IMR-90 (cell line): ENCODE data around the gene IFNG. TPM values are rescaled to one million over a fixed set of nuclear protein-coding genes. Genes with fewer than 3 reads are reported as not detected.

Experiments used
- ATAC-seq: fragments of 200-7000 bp; cut with Tn5 transposase; 2 replicates; pipeline ENCODE4 v1.9.1; 2020; ENCODE audit warnings: low read depth, mild to moderate bottlenecking, moderate library complexity
- BruUV-seq: library from RNA; stranded (reverse); fragments of 400-500 nt; replicated peaks from 2 replicates; lab custom pipeline; 2021; lab: Mats Ljungman, UMichigan
- CTCF ChIA-PET: fragments of 300-600 bp; formaldehyde crosslinking; extraction: SDS; loops from one replicate; lab custom pipeline; 2021; ENCODE audit warnings: antibody characterized with exemption; lab: Yijun Ruan, JAX
- POLR2A ChIA-PET: fragments of 300-600 bp; sonication (Branson Sonifier 250); formaldehyde crosslinking; loops from one replicate; lab custom pipeline; 2022; ENCODE audit warnings: antibody characterized with exemption; ENCODE audit not compliant: unreplicated experiment; lab: Charles Lee
- DNase-seq: peaks from one replicate; pipeline ENCODE4 v3.0.0; 2013
- H2AFZ ChIP-seq: replicated peaks from 2 replicates; pipeline ENCODE3; 2013; ENCODE audit warnings: low read length, mild to moderate bottlenecking; ENCODE audit not compliant: poor library complexity
- H2AK5ac ChIP-seq: 2 replicates; pipeline ENCODE4 v1.6.1; 2013; ENCODE audit warnings: low read depth, low read length, inconsistent platforms
- H2AK9ac ChIP-seq: replicated peaks from 2 replicates; pipeline ENCODE3; 2013; ENCODE audit warnings: mild to moderate bottlenecking, low read depth, low read length, moderate library complexity; ENCODE audit not compliant: poor library complexity
- H2BK120ac ChIP-seq: 2 replicates; pipeline ENCODE4 v1.6.1; 2013; ENCODE audit warnings: low read depth, low read length, inconsistent platforms
- H2BK15ac ChIP-seq: 3 replicates; pipeline ENCODE4 v1.6.1; 2013; ENCODE audit warnings: low read depth, low read length, inconsistent platforms
- H2BK20ac ChIP-seq: 2 replicates; pipeline ENCODE4 v1.6.1; 2013; ENCODE audit warnings: low read depth, mild to moderate bottlenecking, inconsistent platforms, low read length, moderate library complexity
- H2BK5ac ChIP-seq: 2 replicates; pipeline ENCODE4 v1.6.1; 2013; ENCODE audit warnings: mild to moderate bottlenecking, low read depth, low read length, inconsistent platforms; ENCODE audit not compliant: poor library complexity, severe bottlenecking
- H3K14ac ChIP-seq: replicated peaks from 2 replicates; pipeline ENCODE4 v1.6.1; 2013; ENCODE audit warnings: low read depth, low read length, inconsistent platforms
- H3K18ac ChIP-seq: 2 replicates; pipeline ENCODE4 v1.6.1; 2013; ENCODE audit warnings: low read depth, low read length, control low read depth
- H3K23ac ChIP-seq: 2 replicates; pipeline ENCODE4 v1.6.1; 2013; ENCODE audit warnings: low read depth, low read length, inconsistent platforms
- H3K27ac ChIP-seq: 2 replicates; pipeline ENCODE4 v1.5.1; 2013; ENCODE audit warnings: mild to moderate bottlenecking, control low read depth, low read length; ENCODE audit not compliant: insufficient read depth
- H3K27me3 ChIP-seq: 2 replicates; pipeline ENCODE4 v1.6.1; 2013; ENCODE audit warnings: low read length; ENCODE audit not compliant: control insufficient read depth, insufficient read depth
- H3K36me3 ChIP-seq: 2 replicates; pipeline ENCODE4 v1.6.1; 2013; ENCODE audit warnings: low read length, mixed read lengths; ENCODE audit not compliant: control insufficient read depth, insufficient read depth
- H3K4ac ChIP-seq: 2 replicates; pipeline ENCODE4 v1.6.1; 2013; ENCODE audit warnings: low read depth, low read length, inconsistent platforms
- H3K4me1 ChIP-seq: 2 replicates; pipeline ENCODE4 v1.6.1; 2013; ENCODE audit warnings: low read length, mixed read lengths; ENCODE audit not compliant: control insufficient read depth, insufficient read depth
- H3K4me2 ChIP-seq: 2 replicates; pipeline ENCODE4 v1.6.1; 2013; ENCODE audit warnings: low read depth, mild to moderate bottlenecking, control low read depth, low read length, moderate library complexity
- H3K4me3 ChIP-seq: 2 replicates; pipeline ENCODE4 v1.5.1; 2013; ENCODE audit warnings: low read depth, mild to moderate bottlenecking, control low read depth, low read length, moderate library complexity; ENCODE audit not compliant: insufficient read depth
- H3K56ac ChIP-seq: 2 replicates; pipeline ENCODE4 v1.6.1; 2013; ENCODE audit warnings: low read length, inconsistent platforms; ENCODE audit not compliant: insufficient read depth; ENCODE audit errors: extremely low read depth
- H3K79me1 ChIP-seq, 2 experiments: 2 replicates each; pipeline ENCODE4 v1.6.1; 2013; ENCODE audit warnings: low read length in 2 of 2, inconsistent platforms in 1 of 2, low read depth in 1 of 2
- H3K9ac ChIP-seq: 2 replicates; pipeline ENCODE4 v1.6.1; 2013; ENCODE audit warnings: low read depth, low read length, control low read depth
- H3K9me1 ChIP-seq: 2 replicates; pipeline ENCODE4 v1.6.1; 2013; ENCODE audit warnings: low read length, inconsistent platforms; ENCODE audit not compliant: insufficient read depth
- H3K9me3 ChIP-seq: 2 replicates; pipeline ENCODE4 v1.6.1; 2013; ENCODE audit warnings: low read length; ENCODE audit not compliant: control insufficient read depth, insufficient read depth
- H4K20me1 ChIP-seq: 2 replicates; pipeline ENCODE4 v1.6.1; 2013; ENCODE audit warnings: low read length, inconsistent platforms; ENCODE audit not compliant: insufficient read depth
- H4K5ac ChIP-seq: 2 replicates; pipeline ENCODE4 v1.6.1; 2013; ENCODE audit warnings: mild to moderate bottlenecking, low read depth, low read length, control low read depth
- H4K8ac ChIP-seq, 2 experiments: 2 replicates each; pipeline ENCODE4 v1.6.1; 2013; ENCODE audit warnings: low read depth in 2 of 2, low read length in 2 of 2, control low read depth in 1 of 2, inconsistent platforms in 1 of 2
- H4K91ac ChIP-seq: 2 replicates; pipeline ENCODE4 v1.6.1; 2013; ENCODE audit warnings: low read depth, low read length, inconsistent platforms; ENCODE audit not compliant: insufficient read depth
- CTCF ChIP-seq: conservative IDR thresholded peaks from 2 replicates; pipeline ENCODE4 v1.5.1; 2012; ENCODE audit warnings: mild to moderate bottlenecking, low read depth, low read length, improper control_type of control experiment
- NFE2L2 ChIP-seq: fragments of 150-350 bp; IDR thresholded peaks from 2 replicates; pipeline ENCODE4 v1.6.1; 2016; ENCODE audit warnings: low read depth, mild to moderate bottlenecking, low read length
- RAD21 ChIP-seq: IDR thresholded peaks from 2 replicates; pipeline ENCODE4 v1.6.1; 2012; ENCODE audit warnings: low read length, improper control_type of control experiment
- SMC3 ChIP-seq: fragments of 150-350 bp; IDR thresholded peaks from 2 replicates; pipeline ENCODE4 v1.6.1; 2016; ENCODE audit warnings: low read depth, mild to moderate bottlenecking, antibody characterized with exemption, low read length, moderate library complexity
- WGBS, 2 experiments: methylation state at CpG; one replicate each; pipeline versions ENCODE4 v1.1.5 to v1.1.7; 2013; ENCODE audit warnings: missing lambda C conversion rate in 2 of 2; ENCODE audit not compliant: insufficient read length in 1 of 2; ENCODE audit errors: extremely low coverage in 2 of 2; 5-methylcytosine and 5-hydroxymethylcytosine counted together
- dilution Hi-C: fragments of 300-500 bp; cut with HindIII; formaldehyde crosslinking; loops from one replicate; pipeline ENCODE4 v1.14.3; 2018; ENCODE audit warnings: low sequenced_read_pairs; ENCODE audit not compliant: unreplicated experiment
- in situ Hi-C: fragments of 300-500 bp; cut with MboI; formaldehyde crosslinking; loops from 3 replicates; pipeline ENCODE4 v1.14.3; 2019; ENCODE audit warnings: low sequenced_read_pairs, inconsistent platforms, mixed read lengths
- intact Hi-C: fragments of 100-400 bp; cut with micrococcal nuclease; formaldehyde crosslinking; loops from 2 replicates; pipeline ENCODE4 v1.10.0; 2022
- polyA plus RNA-seq, 3 experiments: library from polyadenylated mRNA; depleted of rRNA; stranded (reverse); fragments of >200 nt; gene quantifications; 2 replicates each; pipeline ENCODE4 v1.2.3, GENCODE V29; 2012; ENCODE audit warnings: low replicate concordance in 1 of 3
- total RNA-seq: library from RNA; depleted of rRNA; stranded (reverse); fragments of >200 nt; gene quantifications from 2 replicates; pipeline ENCODE4 v1.2.3, GENCODE V29; 2012

IFNG gene
- total and polyA plus RNA-seq, 2 of the 4 experiments (the other 2 are of a cell fraction), result not detected

DNA sequence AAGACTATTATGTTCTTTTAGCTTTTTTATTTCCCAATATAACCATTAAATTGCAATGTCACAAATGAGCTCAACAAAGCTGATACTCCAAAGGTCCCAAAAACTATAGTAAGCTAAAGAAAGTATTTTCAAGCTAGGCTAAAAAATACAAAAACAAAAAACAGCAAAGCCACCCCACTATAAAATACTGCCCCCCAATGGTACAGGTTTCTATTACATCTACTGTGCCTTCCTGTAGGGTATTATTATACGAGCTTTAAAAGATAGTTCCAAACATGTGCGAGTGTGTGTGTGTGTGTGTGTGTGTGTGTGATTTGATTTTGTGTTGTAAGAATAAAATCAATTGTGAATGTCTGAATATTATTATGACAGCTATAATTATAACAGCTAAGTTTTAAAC, 1.1 kb downstream of the IFNG start:
- Histone ChIP-seq H3K4ac (no peak overlapping the region), H2AK9ac (no peak overlapping the region), H3K23ac (no peak overlapping the region), H4K5ac (no peak overlapping the region), H3K27ac (no peak overlapping the region), H3K14ac (no peak overlapping the region), H2AK5ac (no peak overlapping the region), H3K79me1 (no peaks in the 10 kb centered on the region), H4K8ac (no peak overlapping the region), H2BK15ac (no peak overlapping the region), H2AFZ (no peak overlapping the region), H3K56ac (no peak overlapping the region), H2BK20ac (no peak overlapping the region), H3K27me3 (no peaks in the 10 kb centered on the region; the same call in 1 of the 2 replicates), H2BK5ac (no peak overlapping the region), H4K91ac (no peak overlapping the region), H3K4me1 (no peaks in the 10 kb centered on the region), H3K4me2 (no peak overlapping the region), H3K4me3 (no peak overlapping the region), H4K20me1 (no peaks in the 10 kb centered on the region), H3K9me3 (no peaks in the 10 kb centered on the region), H3K9ac (no peak overlapping the region), H3K36me3 (no peaks in the 10 kb centered on the region), H3K9me1 (no peaks in the 10 kb centered on the region), H2BK120ac (no peak overlapping the region), H3K18ac (no peak overlapping the region)
- ChIA-PET CTCF (interaction anchor here (0.5 to 1.2 kb wide), 2 partner anchors 13 to 286 kb away, joined by 5 read pairs; no protein-coding TSS in a partner anchor), POLR2A (no interaction called here)
- intact Hi-C loops, result no loop called here
- dilution Hi-C loops, result no loop called here
- in situ Hi-C loops, result no loop called here
- WGBS, 2 experiments, result no CpG with 5 or more reads among the region's 2 CpGs
- no TSS peak for BruUV-seq
- no peak for TF ChIP-seq NFE2L2
- TF ChIP-seq RAD21, result no peak
- TF ChIP-seq SMC3, result 0 out of 2 replicates have a peak, but pooled peaks have one; percentile 13
- TF ChIP-seq CTCF, result peak; percentile 43
- DNase-seq (no peak), ATAC-seq (no peak)
